CD14-positive monocyte (primary cell): ENCODE measurements around the gene ZNF593. TPM values are rescaled to one million over a fixed set of nuclear protein-coding genes. Genes with fewer than 3 reads are reported as not detected.
A peak's percentile ranks its signal among the peaks of the same experiment; 100 is the strongest.

Experiments used
- DNase-seq, 3 donors: peaks; one replicate each; pipeline ENCODE4 v3.0.0-alpha.2; 2011 to 2022
- H2AFZ ChIP-seq: 2 replicates; pipeline ENCODE4 v1.6.0; 2012; ENCODE audit warnings: mild to moderate bottlenecking, low read depth, low read length, inconsistent platforms; ENCODE audit not compliant: insufficient read depth, poor library complexity, severe bottlenecking
- H3K27ac ChIP-seq, 2 donors: 1 replicate in 1 of 2; 2 replicates in 1 of 2; pipeline ENCODE4 v1.5.1; 2012 to 2013; ENCODE audit warnings: low read length in 2 of 2, control low read depth in 1 of 2, inconsistent platforms in 1 of 2, low read depth in 1 of 2, mild to moderate bottlenecking in 1 of 2
- H3K27me3 ChIP-seq, 2 donors: one replicate each; pipeline versions ENCODE4 v1.6.0 to v1.6.1; 2011 to 2013; ENCODE audit warnings: low read length in 2 of 2; ENCODE audit not compliant: control insufficient read depth in 2 of 2, insufficient read depth in 2 of 2
- H3K36me3 ChIP-seq, 2 donors: replicated peaks in 1 of 2; 1 replicate in 1 of 2; 2 replicates in 1 of 2; pipeline versions ENCODE4 v1.5.1 to v1.6.1; 2012 to 2013; ENCODE audit warnings: low read length in 2 of 2, control low read depth in 1 of 2, inconsistent platforms in 1 of 2, mild to moderate bottlenecking in 1 of 2; ENCODE audit not compliant: insufficient read depth in 2 of 2, control insufficient read depth in 1 of 2
- H3K4me1 ChIP-seq, 2 donors: 1 replicate in 1 of 2; 2 replicates in 1 of 2; pipeline versions ENCODE4 v1.5.1 to v1.6.1; 2012 to 2013; ENCODE audit warnings: low read length in 2 of 2, control low read depth in 1 of 2, inconsistent platforms in 1 of 2, mild to moderate bottlenecking in 1 of 2, moderate library complexity in 1 of 2; ENCODE audit not compliant: insufficient read depth in 2 of 2, control insufficient read depth in 1 of 2
- H3K4me2 ChIP-seq: replicated peaks from 2 replicates; pipeline ENCODE3; 2012; ENCODE audit warnings: low read length, moderate library complexity, mild to moderate bottlenecking; ENCODE audit not compliant: poor library complexity, severe bottlenecking; ENCODE audit errors: extremely low read depth
- H3K4me3 ChIP-seq, 3 experiments: fragments of 200-600 bp in 1 of 3; sonication (generic) in 1 of 3; replicated peaks in 1 of 3; 1 replicate in 2 of 3; 2 replicates in 1 of 3; pipeline ENCODE4 v1.5.1; 2011 to 2013; ENCODE audit warnings: low read length in 3 of 3, mild to moderate bottlenecking in 3 of 3, control low read depth in 2 of 3, low read depth in 2 of 3, inconsistent platforms in 1 of 3, moderate library complexity in 1 of 3
- H3K79me2 ChIP-seq: 2 replicates; pipeline ENCODE4 v1.6.0; 2012; ENCODE audit warnings: mild to moderate bottlenecking, control low read depth, inconsistent platforms, low read length, moderate library complexity; ENCODE audit not compliant: insufficient read depth
- H3K9ac ChIP-seq: 2 replicates; pipeline ENCODE4 v1.6.0; 2017; ENCODE audit warnings: low read length, mild to moderate bottlenecking; ENCODE audit not compliant: insufficient read depth, poor library complexity, severe bottlenecking
- H3K9me3 ChIP-seq, 2 donors: replicated peaks in 1 of 2; 1 replicate in 1 of 2; 2 replicates in 1 of 2; pipeline versions ENCODE4 v1.5.1 to v1.6.1; 2012 to 2013; ENCODE audit warnings: low read length in 2 of 2, control low read depth in 1 of 2; ENCODE audit not compliant: control insufficient read depth in 1 of 2, insufficient read depth in 1 of 2
- H4K20me1 ChIP-seq: 2 replicates; pipeline ENCODE4 v1.6.0; 2012; ENCODE audit warnings: mild to moderate bottlenecking, low read length, control low read depth, moderate library complexity; ENCODE audit not compliant: insufficient read depth
- H3K27ac Mint-ChIP-seq, 7 donors: one replicate each; pipeline ENCODE4 v1.8.0; 2020; ENCODE audit warnings: mild to moderate bottlenecking in 7 of 7, mixed read lengths in 7 of 7, moderate library complexity in 6 of 7, inconsistent platforms in 2 of 7
- H3K27me3 Mint-ChIP-seq, 3 donors: one replicate each; pipeline ENCODE4 v1.8.0; 2021 to 2022; ENCODE audit warnings: low read depth in 3 of 3, mild to moderate bottlenecking in 3 of 3, mixed read lengths in 3 of 3, moderate library complexity in 3 of 3, inconsistent platforms in 1 of 3
- H3K36me3 Mint-ChIP-seq, 2 donors: one replicate each; pipeline ENCODE4 v1.8.0; 2020; ENCODE audit warnings: mixed read lengths in 2 of 2, inconsistent platforms in 1 of 2, mild to moderate bottlenecking in 1 of 2
- H3K4me1 Mint-ChIP-seq: one replicate; pipeline ENCODE4 v1.8.0; 2020; ENCODE audit warnings: mild to moderate bottlenecking, mixed read lengths
- H3K4me3 Mint-ChIP-seq, 2 donors: one replicate each; pipeline ENCODE4 v1.8.0; 2020; ENCODE audit warnings: mild to moderate bottlenecking in 2 of 2, mixed read lengths in 2 of 2, moderate library complexity in 1 of 2
- H3K9me3 Mint-ChIP-seq, 7 donors: one replicate each; pipeline ENCODE4 v1.8.0; 2020 to 2022; ENCODE audit warnings: mixed read lengths in 7 of 7, mild to moderate bottlenecking in 6 of 7, moderate library complexity in 6 of 7, inconsistent platforms in 2 of 7
- WGBS: methylation state at CpG from one replicate; pipeline ENCODE4 v1.1.5; 2013; ENCODE audit warnings: missing lambda C conversion rate; ENCODE audit not compliant: insufficient coverage; 5-methylcytosine and 5-hydroxymethylcytosine counted together
- intact Hi-C, 2 donors: fragments of 100-400 bp; cut with micrococcal nuclease; formaldehyde crosslinking; loops; one replicate each; pipeline versions ENCODE4 v1.15.0 to v1.15.1; 2023
- polyA plus RNA-seq, 3 donors: library from polyadenylated mRNA; depleted of rRNA in 1 of 3; unstranded in 2 of 3; stranded (reverse) in 1 of 3; fragments of 300-500 nt in 2 of 3; fragments of >200 nt in 1 of 3; fragmentation: Illumina TruSeq in 2 of 3; gene quantifications; 1 replicate in 2 of 3; 2 replicates in 1 of 3; pipeline ENCODE4 v1.2.3, GENCODE V29; 2012 to 2021
- TF ChIP-seq, protein P1 (sequence below): fragments of 200-600 bp; IDR thresholded peaks from one replicate; pipeline ENCODE4 v1.8.0; 2022; ENCODE audit warnings: antibody characterized with exemption, mild to moderate bottlenecking

Gene ZNF593
- polyA plus RNA-seq, 3 donors, result 23.6 to 36.5 (median 27.8) TPM

DNA sequence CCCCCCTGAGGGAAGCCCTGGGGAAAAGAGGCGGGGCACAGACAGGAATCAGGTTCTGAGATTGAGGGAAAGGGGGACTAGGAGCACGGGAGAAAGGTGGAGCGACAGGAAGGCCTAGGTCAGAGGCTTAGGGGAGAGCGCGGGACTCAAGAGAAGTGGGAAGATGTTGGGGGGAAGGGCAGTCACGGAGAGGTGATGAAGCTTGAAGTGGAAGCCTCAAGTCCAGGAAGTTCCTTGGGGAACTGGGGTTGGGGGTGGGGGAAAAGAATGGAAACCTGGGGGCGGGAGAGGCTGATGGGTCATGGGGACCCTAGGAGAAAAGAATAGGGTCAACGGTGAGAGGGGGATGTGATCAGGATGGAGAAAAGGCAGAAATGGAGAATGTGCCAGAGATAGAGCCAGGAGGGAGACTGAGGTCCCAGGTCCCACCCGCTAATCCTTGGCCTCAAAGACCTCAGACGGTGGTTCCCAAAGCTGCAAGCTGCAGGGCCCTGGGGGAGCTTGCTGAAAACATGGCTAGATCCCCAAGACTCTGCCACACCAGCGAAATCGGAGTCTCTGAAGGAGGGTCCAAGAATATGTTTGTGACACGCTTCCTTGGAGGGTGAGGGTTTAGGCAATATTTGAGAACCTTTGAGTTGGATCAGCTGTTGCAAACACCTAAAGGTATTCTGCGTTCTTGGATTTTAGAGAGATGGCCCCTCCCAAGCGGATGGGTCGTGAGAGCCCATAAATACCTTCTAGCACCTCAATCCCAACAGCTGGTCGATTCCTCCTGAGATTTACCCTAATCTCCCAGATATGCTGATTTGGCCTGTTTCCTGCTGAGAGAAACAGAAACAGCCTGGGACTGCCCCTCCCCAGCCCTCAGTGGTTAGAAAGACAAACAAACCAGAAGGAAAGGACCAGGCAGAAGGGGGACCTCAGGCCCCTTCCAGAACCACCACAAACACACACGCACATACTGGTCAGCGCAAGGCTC lies 4.6 kb upstream of the ZNF593 start:
- H3K27me3 Mint-ChIP-seq, result peaks cover 34 to 52% (median 48%) of the 10 kb centered on the region in 3 donors
- H3K9me3 ChIP-seq, result no peaks in the 10 kb centered on the region
- peak overlapping the region in 1 of 3 experiments; percentile 68 for H3K4me3 ChIP-seq
- peak overlapping the region; percentile 80 for H2AFZ ChIP-seq
- H3K79me2 ChIP-seq, result peaks cover 3% of the 10 kb centered on the region
- no peaks in the 10 kb centered on the region for H4K20me1 ChIP-seq
- no peaks in the 10 kb centered on the region for H3K36me3 ChIP-seq
- peaks cover 0 to 2% of the 10 kb centered on the region in 2 donors for H3K36me3 Mint-ChIP-seq
- intact Hi-C loops, result loop anchor here (1.0 to 5.0 kb wide), 5 partner anchors 43 to 157 kb away; partner anchors contain the start of gene CEP85 (in 1 of the 2)
- H3K27ac ChIP-seq, result no peak overlapping the region
- WGBS, result 70% methylated on average over 15 of the region's 19 CpGs
- TF ChIP-seq, protein P1, sequence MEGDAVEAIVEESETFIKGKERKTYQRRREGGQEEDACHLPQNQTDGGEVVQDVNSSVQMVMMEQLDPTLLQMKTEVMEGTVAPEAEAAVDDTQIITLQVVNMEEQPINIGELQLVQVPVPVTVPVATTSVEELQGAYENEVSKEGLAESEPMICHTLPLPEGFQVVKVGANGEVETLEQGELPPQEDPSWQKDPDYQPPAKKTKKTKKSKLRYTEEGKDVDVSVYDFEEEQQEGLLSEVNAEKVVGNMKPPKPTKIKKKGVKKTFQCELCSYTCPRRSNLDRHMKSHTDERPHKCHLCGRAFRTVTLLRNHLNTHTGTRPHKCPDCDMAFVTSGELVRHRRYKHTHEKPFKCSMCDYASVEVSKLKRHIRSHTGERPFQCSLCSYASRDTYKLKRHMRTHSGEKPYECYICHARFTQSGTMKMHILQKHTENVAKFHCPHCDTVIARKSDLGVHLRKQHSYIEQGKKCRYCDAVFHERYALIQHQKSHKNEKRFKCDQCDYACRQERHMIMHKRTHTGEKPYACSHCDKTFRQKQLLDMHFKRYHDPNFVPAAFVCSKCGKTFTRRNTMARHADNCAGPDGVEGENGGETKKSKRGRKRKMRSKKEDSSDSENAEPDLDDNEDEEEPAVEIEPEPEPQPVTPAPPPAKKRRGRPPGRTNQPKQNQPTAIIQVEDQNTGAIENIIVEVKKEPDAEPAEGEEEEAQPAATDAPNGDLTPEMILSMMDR, result no peak
- peak overlapping the region; percentile 73 for H3K4me2 ChIP-seq
- H3K4me1 ChIP-seq, result peaks cover 27 to 39% of the 10 kb centered on the region in 2 donors
- H3K9ac ChIP-seq, result no peak overlapping the region
- no peak for DNase-seq
- peak overlapping the region; percentile 70 to 85 for H3K4me3 Mint-ChIP-seq
- H3K4me1 Mint-ChIP-seq, result peaks cover 23% of the 10 kb centered on the region
- peak overlapping the region in 4 of 7 donors; percentile 37 to 57 (median 51) for H3K27ac Mint-ChIP-seq
- H3K9me3 Mint-ChIP-seq, result peaks cover 0 to 9% (median 0%) of the 10 kb centered on the region in 7 donors
- peaks cover 13 to 46% of the 10 kb centered on the region in 2 donors for H3K27me3 ChIP-seq

DNA sequence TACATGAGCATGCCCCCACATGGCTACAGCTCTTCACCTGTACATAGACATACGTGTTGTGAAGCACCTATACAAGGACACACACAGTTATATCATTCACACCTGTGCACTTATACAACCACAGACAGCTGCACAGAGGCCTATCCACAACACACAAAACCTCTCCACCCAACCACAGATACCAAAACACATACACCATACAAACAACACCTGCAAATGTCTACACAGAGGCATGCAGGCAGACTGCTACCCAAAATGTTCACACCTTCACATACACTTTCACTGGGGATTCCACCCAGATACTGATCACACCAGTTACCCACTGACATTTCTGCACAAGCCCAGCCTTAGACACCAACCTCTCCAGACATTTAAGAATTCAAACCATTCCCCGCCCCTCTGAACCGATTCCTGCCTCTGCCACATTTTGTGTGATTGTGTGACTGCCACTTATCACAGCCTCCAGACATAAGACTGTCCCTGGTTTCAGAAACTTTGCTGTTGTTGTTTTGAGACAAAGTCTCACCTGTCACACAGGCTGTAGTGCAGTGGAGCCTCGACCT lies 2.9 kb upstream of the ZNF593 start:
- Histone ChIP-seq H3K36me3 (no peaks in the 10 kb centered on the region), H3K9me3 (no peaks in the 10 kb centered on the region), H3K27ac (no peak overlapping the region), H3K4me2 (no peak overlapping the region), H3K4me3 (no peak overlapping the region), H3K79me2 (peaks cover 12% of the 10 kb centered on the region), H3K27me3 (peaks cover 10 to 32% of the 10 kb centered on the region in 2 donors), H2AFZ (no peak overlapping the region), H4K20me1 (no peaks in the 10 kb centered on the region), H3K9ac (no peak overlapping the region), H3K4me1 (peaks cover 29 to 40% of the 10 kb centered on the region in 2 donors)
- 100% methylated on average over 1 of the region's 4 CpGs for WGBS
- Mint-ChIP-seq H3K27ac (no peak overlapping the region), H3K36me3 (peaks cover 2 to 3% of the 10 kb centered on the region in 2 donors), H3K27me3 (peaks cover 26 to 38% (median 38%) of the 10 kb centered on the region in 3 donors), H3K4me3 (no peak overlapping the region), H3K4me1 (peaks cover 29% of the 10 kb centered on the region), H3K9me3 (peaks cover 0 to 9% (median 0%) of the 10 kb centered on the region in 7 donors)
- TF ChIP-seq, protein P1, result no peak
- intact Hi-C loops, result loop anchor here (5.0 kb wide), 2 partner anchors 66 to 156 kb away; partner anchors contain the start of gene CEP85 (in 1 of the 2)
- DNase-seq, result no peak
